ENCODE results near the gene SLC22A25.
"Not testable (repeated sequence)": the region's sequence is repeated elsewhere in the genome, so short reads cannot be mapped to it uniquely, and the experiment has no call there.

SLC22A25 gene

GRCh38 chr11:63242089-63242781 lies 1.2 kb downstream of the SLC22A25 start:
- no peak overlapping the region for H3K27ac Mint-ChIP-seq
- H3K4me3 Mint-ChIP-seq, result no peak overlapping the region
- no peaks in the 10 kb centered on the region for H3K36me3 Mint-ChIP-seq
- no peak for DNase-seq (ENCODE audit: low spot score in 2 of 2)
- ATAC-seq, result no peak
- no peaks in the 10 kb centered on the region for H3K9me3 Mint-ChIP-seq
- H3K4me1 Mint-ChIP-seq, result no peaks in the 10 kb centered on the region

DNA sequence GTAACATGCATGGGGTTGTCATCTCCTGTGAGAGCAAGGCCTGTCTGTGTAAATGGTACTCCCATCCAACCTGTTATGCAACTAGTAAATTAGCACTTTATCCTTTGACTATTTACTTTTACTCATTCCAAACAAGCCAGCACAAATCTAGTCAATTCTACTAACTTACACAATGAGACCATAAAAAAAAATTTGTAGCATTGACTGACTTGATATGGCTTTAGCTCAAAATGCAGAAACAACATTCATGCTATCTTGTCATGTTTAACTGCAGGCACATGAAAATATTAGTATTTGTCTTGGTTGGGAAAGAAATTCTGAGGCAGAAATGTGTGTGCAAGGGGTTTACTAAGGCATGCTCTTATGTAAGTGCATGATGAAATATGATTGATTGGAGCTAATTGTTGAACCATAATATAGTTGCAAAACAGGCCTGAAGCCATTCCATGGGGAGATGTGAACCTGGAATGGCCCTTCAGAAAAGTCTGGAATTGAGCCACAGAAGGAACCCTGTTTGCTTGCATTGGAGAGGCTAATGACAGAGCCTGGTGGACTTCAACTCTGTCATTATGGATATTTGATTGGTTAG lies 2.5 kb downstream of the SLC22A25 start:
- ATAC-seq (no peak), DNase-seq (ENCODE audit: low spot score in 2 of 2) (no peak)
- Mint-ChIP-seq H3K4me1 (no peaks in the 10 kb centered on the region), H3K27ac (no peak overlapping the region), H3K4me3 (no peak overlapping the region), H3K36me3 (no peaks in the 10 kb centered on the region), H3K9me3 (peaks cover 3% of the 10 kb centered on the region)

DNA sequence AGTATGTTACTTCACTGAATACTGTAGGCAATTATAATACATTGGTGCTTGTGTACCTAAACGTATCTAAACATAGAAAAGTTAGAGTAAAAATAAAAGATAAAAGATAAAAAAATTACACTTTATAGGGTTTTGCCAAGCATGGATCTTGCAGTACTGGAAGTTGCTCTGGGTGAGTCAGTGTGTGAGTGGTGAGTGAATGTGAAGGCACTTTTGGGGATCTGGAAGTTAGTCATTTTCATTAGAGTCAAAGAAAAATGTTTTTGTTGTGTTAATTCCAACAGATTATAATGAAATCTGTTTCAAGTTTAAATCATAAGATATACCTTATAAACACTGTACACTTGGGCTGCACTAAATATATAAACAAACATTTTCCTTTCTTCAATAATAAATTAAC lies 3.3 kb downstream of the SLC22A25 start:
- peaks cover 3% of the 10 kb centered on the region for H3K9me3 Mint-ChIP-seq
- no peaks in the 10 kb centered on the region for H3K4me1 Mint-ChIP-seq

DNA sequence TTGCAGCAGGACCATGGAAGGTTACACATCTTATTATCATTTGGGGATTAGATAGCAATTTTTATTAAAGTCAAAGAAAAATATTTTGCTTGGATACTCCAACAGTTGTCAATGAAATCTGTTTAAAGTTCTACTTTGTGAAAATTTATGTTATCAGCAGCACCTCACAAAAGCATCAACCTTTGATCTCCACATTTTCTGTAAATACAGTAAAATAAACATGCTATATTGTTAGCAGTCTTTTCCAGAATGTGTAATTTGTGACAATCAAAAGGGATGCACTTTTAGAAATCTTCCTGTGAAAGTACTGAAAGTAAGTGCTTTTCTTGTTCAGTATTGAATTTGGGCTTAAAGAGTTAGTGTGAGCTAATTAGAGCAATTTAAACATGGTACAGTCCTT lies 4.1 kb downstream of the SLC22A25 start:
- H3K36me3 Mint-ChIP-seq, result no peaks in the 10 kb centered on the region
- DNase-seq (ENCODE audit: low spot score in 2 of 2) (no peak), ATAC-seq (no peak)
- no peak overlapping the region for H3K4me3 Mint-ChIP-seq
- H3K9me3 Mint-ChIP-seq, result peaks cover 3% of the 10 kb centered on the region
- H3K4me1 Mint-ChIP-seq, result no peaks in the 10 kb centered on the region
- no peak overlapping the region for H3K27ac Mint-ChIP-seq

More for the DNA sequence above, 3.3 kb downstream of the SLC22A25 start:
- DNase-seq (ENCODE audit: low spot score in 2 of 2) (no peak), ATAC-seq (no peak)
- Mint-ChIP-seq H3K36me3 (no peaks in the 10 kb centered on the region), H3K4me3 (no peak overlapping the region), H3K27ac (no peak overlapping the region)

DNA sequence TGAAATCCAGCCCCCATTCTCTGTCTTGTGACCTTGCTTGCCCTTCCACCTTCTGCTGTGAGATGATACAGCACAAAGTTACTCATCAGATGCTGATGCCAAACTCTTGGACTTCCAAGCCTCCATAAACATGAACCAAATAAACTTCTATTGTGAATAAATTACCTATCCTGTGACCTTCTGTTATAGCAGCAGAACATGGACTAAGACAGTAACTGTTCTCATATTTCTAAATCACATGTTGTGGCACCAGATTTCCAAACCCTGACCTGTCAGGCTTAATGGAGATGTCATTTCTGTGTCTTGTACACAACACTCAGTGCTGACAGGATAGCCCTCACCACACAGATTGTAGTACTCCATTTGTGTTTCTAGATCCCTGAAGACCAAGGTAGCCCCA lies 6.0 kb downstream of the SLC22A25 start:
- no peak for ATAC-seq
- H3K27ac Mint-ChIP-seq, result no peak overlapping the region

DNA sequence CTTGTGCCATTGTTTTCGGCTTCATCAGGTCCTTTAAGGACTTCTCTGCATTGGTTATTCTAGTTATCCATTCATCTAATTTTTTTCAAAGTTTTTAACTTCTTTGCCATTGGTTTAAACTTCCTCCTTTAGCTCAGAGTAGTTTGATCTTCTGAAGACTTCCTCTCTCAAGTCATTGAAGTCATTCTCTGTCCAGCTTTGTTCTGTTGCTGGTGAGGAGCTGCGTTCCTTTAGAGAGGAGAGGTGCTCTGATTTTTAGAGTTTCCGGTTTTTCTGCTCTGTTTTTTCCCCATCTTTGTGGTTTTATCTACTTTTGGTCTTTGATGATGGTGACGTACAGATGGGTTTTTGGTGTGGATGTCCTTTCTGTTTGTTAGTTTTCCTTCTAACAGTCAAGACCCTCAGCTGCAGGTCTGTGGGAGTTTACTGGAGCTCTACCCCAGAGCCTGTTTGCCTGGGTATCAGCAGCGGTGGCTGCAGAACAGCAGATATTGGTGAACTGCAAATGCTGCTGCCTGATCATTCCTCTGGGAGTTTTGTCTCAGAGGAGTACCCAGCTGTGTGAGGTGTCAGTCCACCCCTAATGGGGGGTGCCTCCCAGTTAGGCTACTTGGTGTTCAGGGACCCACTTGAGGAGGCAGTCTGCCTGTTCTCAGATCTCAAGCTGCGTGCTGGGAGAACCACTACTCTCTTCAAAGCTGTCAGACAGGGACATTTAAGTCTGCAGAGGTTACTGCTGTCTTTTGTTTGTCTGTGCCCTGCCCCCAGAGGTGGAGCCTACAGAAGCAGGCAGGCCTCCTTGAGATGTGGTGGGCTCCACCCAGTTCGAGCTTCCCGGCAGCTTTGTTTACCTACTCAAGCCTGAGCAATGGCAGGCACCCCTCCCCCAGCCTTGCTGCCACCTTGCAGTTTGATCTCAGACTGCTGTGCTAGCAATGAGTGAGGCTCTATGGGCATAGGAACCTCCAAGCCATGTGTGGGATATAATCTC lies 7.6 kb downstream of the SLC22A25 start:
- not testable (repeated sequence) for H3K4me3 Mint-ChIP-seq; DNase-seq (ENCODE audit: low spot score in 2 of 2); H3K27ac Mint-ChIP-seq; ATAC-seq; H3K36me3 Mint-ChIP-seq; H3K4me1 Mint-ChIP-seq; H3K9me3 Mint-ChIP-seq

More for the DNA sequence above, 6.0 kb downstream of the SLC22A25 start:
- DNase-seq (ENCODE audit: low spot score in 2 of 2), result no peak
- H3K36me3 Mint-ChIP-seq, result no peaks in the 10 kb centered on the region
- H3K4me1 Mint-ChIP-seq, result no peaks in the 10 kb centered on the region
- H3K4me3 Mint-ChIP-seq, result no peak overlapping the region
- peaks cover 3% of the 10 kb centered on the region for H3K9me3 Mint-ChIP-seq

- DNase-seq (ENCODE audit: low spot score in 2 of 2), result no peak
- no peak for ATAC-seq
- H3K4me3 Mint-ChIP-seq, result no peak overlapping the region
- no peak overlapping the region for H3K27ac Mint-ChIP-seq
- no peaks in the 10 kb centered on the region for H3K4me1 Mint-ChIP-seq
- no peaks in the 10 kb centered on the region for H3K9me3 Mint-ChIP-seq
- H3K36me3 Mint-ChIP-seq, result no peaks in the 10 kb centered on the region
Measured at GRCh38 chr11:63229815-63230214, 13.6 kb downstream of the SLC22A25 start.

GRCh38 chr11:63227521-63228107 lies 15.8 kb downstream of the SLC22A25 start:
- ATAC-seq (no peak), DNase-seq (ENCODE audit: low spot score in 2 of 2) (no peak)
- H3K4me1 Mint-ChIP-seq, result no peaks in the 10 kb centered on the region
- H3K9me3 Mint-ChIP-seq, result no peaks in the 10 kb centered on the region
- H3K4me3 Mint-ChIP-seq, result no peak overlapping the region
- no peak overlapping the region for H3K27ac Mint-ChIP-seq
- no peaks in the 10 kb centered on the region for H3K36me3 Mint-ChIP-seq

DNA sequence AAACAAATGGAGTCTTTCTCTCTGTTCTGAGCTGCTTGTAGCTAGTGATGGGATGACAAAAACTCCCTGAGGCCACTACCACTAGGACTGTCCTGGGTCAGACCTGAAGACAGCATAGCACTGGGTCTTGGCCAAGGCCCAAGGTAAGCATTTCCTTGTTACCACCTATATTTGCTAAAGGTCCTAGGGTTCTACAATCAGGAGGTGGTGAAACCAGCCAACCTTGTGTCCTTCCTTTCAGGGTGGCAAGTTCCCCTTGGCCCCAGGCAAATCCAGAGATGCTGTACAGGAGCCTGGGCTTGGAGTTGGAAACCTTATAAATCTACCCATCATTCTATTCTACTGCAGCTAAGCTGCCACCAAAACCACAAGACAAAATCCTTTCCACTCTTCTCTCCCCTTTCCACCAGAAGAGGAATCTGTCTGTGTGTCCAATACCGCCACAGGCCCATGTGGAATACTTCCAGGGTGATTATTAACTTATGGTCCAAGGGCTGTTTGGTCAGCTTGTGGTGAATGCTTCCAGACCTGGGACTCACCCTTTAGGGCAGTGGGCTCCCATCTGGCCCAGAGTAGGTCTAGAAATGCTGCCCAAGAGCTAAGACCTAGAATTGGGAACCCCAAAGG lies 16.8 kb downstream of the SLC22A25 start:
- no peaks in the 10 kb centered on the region for H3K9me3 Mint-ChIP-seq
- no peak overlapping the region for H3K4me3 Mint-ChIP-seq
- DNase-seq (ENCODE audit: low spot score in 2 of 2) (no peak), ATAC-seq (no peak)
- H3K4me1 Mint-ChIP-seq, result no peaks in the 10 kb centered on the region
- H3K27ac Mint-ChIP-seq, result no peak overlapping the region
- no peaks in the 10 kb centered on the region for H3K36me3 Mint-ChIP-seq

DNA sequence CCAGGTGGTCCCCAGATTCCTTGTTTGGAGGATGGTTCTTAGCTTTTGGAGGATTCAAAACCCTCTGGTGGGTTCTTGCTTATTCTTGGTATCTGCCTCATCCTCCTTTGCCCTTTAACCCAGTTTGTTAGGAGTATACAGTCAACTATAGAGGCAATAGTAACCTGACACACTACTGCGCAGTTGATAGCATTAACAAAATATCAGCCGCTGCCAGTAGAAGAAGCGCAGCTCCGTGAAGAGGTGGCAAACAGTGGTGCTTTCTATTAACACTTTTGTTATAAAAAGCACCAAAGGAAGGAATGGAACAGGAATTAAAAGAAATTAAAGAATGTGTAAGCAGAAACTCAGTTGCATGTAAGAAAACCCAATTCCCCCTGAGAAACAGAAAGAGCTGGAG lies 29.3 kb downstream of the SLC22A25 start:
- Mint-ChIP-seq H3K4me3 (no peak overlapping the region), H3K9me3 (no peaks in the 10 kb centered on the region), H3K27ac (no peak overlapping the region), H3K36me3 (no peaks in the 10 kb centered on the region), H3K4me1 (no peaks in the 10 kb centered on the region)
- no peak for DNase-seq (ENCODE audit: low spot score in 2 of 2)
- no peak for ATAC-seq

DNA sequence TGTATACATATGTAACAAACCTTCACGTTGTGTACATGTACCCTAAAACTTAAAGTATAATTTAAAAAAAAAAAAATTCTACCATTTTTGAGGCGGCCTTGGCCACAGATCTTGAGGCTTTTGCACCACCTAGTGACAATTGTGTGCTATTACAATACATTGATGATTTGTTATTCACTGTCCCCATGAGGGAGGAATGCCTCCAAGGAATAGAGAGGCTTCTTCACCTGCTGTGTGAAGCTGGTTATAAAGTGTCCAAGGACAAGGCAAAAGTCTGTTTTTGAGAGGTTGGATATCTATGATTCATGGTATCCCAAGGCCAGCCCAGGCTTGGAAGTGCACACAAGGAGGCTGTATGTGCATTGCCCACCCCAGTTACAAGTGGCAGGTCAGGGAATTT lies 30.7 kb downstream of the SLC22A25 start:
- ATAC-seq, result no peak

DNA sequence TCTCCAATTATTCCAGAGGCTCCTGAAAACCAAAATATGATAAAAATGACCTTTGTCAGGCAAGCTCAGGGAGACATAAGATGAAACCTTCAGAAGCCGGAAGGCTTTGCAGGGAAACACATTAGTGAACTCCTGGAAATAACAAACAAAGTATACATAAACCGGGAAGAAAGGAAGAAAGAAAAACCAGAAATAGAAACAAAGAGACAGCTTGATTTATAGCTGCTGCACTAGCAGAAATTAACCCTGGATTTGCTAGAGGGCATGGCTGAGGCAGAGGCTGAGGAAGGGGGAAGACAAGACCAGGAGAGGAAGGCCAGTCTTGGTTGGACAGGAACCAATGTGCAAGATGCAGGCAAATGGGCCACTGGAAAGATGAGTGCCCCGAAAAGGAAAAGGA lies 33.3 kb downstream of the SLC22A25 start:
- Mint-ChIP-seq H3K4me1 (no peaks in the 10 kb centered on the region), H3K4me3 (no peak overlapping the region), H3K9me3 (no peaks in the 10 kb centered on the region), H3K27ac (no peak overlapping the region), H3K36me3 (no peaks in the 10 kb centered on the region)
- no peak for DNase-seq (ENCODE audit: low spot score in 2 of 2)
- no peak for ATAC-seq

More for the DNA sequence above, 30.7 kb downstream of the SLC22A25 start:
- H3K36me3 Mint-ChIP-seq, result no peaks in the 10 kb centered on the region
- no peak overlapping the region for H3K4me3 Mint-ChIP-seq
- H3K9me3 Mint-ChIP-seq, result no peaks in the 10 kb centered on the region
- no peak for DNase-seq (ENCODE audit: low spot score in 2 of 2)
- H3K4me1 Mint-ChIP-seq, result no peaks in the 10 kb centered on the region
- H3K27ac Mint-ChIP-seq, result no peak overlapping the region

All from stimulated activated effector memory CD8-positive, alpha-beta T cell treated with anti-CD3 and anti-CD28 coated beads, Interleukin-12 subunit alpha, Interleukin-12 subunit beta, amount 100 ng/mL, for 72 hours (primary cell).